Left lung (tissue), 14 donors: ENCODE results near the gene COQ4. TPM values are rescaled to one million over a fixed set of nuclear protein-coding genes. Genes with fewer than 3 reads are reported as not detected.

Experiments used
- ATAC-seq: fragments of 200-7000 bp; cut with Tn5 transposase; one replicate; pipeline ENCODE4 v1.9.1; 2020; ENCODE audit warnings: moderate library complexity
- DNase-seq, 4 donors: peaks; one replicate each; pipeline ENCODE4 v3.0.0-alpha.2; 2013 to 2020
- H3K27ac ChIP-seq, 2 donors: fragments of 200-600 bp; sonication (generic) in 1 of 2; one replicate each; pipeline versions ENCODE4 v1.5.0 to v1.8.0; 2020 to 2021
- H3K27me3 ChIP-seq, 2 donors: fragments of 200-600 bp; sonication (generic) in 1 of 2; one replicate each; pipeline versions ENCODE4 v1.5.0 to v1.8.0; 2020 to 2021
- H3K36me3 ChIP-seq, 2 donors: fragments of 200-600 bp; sonication (generic) in 1 of 2; one replicate each; pipeline versions ENCODE4 v1.5.0 to v1.8.0; 2020 to 2021
- H3K4me1 ChIP-seq, 2 donors: fragments of 200-600 bp; one replicate each; pipeline ENCODE4 v1.8.0; 2021
- H3K4me3 ChIP-seq, 2 donors: fragments of 200-600 bp; sonication (generic) in 1 of 2; one replicate each; pipeline versions ENCODE4 v1.5.0 to v1.8.0; 2020 to 2021; ENCODE audit warnings: mild to moderate bottlenecking in 1 of 2
- H3K9me3 ChIP-seq, 2 donors: fragments of 200-600 bp; sonication (generic) in 1 of 2; one replicate each; pipeline versions ENCODE4 v1.5.0 to v1.8.0; 2020 to 2021
- intact Hi-C, 2 donors: fragments of 100-400 bp; cut with DNase I; formaldehyde crosslinking; loops; one replicate each; pipeline versions ENCODE4 v1.11.2 to v1.14.2; 2022
- long read RNA-seq, 12 donors: library from polyadenylated mRNA in 2 of 12; unstranded in 2 of 12; transcript quantifications; one replicate each; pipeline ENCODE4 v2.0.0 and lab custom pipeline, GENCODE V29; 2019 to 2026
- polyA plus RNA-seq, 6 donors: library from polyadenylated mRNA; unstranded; fragments of 120-200 nt; gene quantifications; one replicate each; pipeline ENCODE4 v1.2.1, GENCODE V29; 2013; ENCODE audit not compliant: insufficient read length in 6 of 6
- total RNA-seq, 2 donors: library from RNA; stranded (reverse); fragmentation: NEBNext Ultra II Directional; extraction: Animal tissue kit (Norgen Biotek cat#: 25700); gene quantifications; one replicate each; pipeline ENCODE4 v1.2.1, GENCODE V29; 2021
- TF ChIP-seq, protein P1 (sequence below), 2 donors: fragments of 200-600 bp; sonication (generic) in 1 of 2; IDR thresholded peaks; one replicate each; pipeline versions ENCODE4 v1.5.0 to v1.8.0; 2021; ENCODE audit warnings: antibody characterized with exemption in 2 of 2
- donor health status: DM: no; HTN: yes; CAD: no.
- donor health status: DM: no; HTN: no; CAD: no.

The COQ4 gene
- 10 to 100 TPM; 35.5 to 36.2 TPM for total RNA-seq
- 10 to 100 TPM; 50.6 to 77.1 (median 65.7) TPM for polyA plus RNA-seq
- long read RNA-seq, donor 1, transcript COQ4-205 (2 exons, 956 nt) = minor isoform, 5 of 41 reads
- long read RNA-seq, donor 1, transcript COQ4-203 (2 exons, 3,127 nt) = minor isoform, 7 of 41 reads
- long read RNA-seq, donor 1, transcript COQ4-201 (7 exons, 1,548 nt) = major isoform, 15 of 41 reads
- long read RNA-seq, donor 1, partial matches to known transcripts = 0 of 41 reads
- long read RNA-seq, donor 1, other reads (novel, unspliced or antisense) = 11 of 41 reads
- long read RNA-seq, donor 2, transcript COQ4-203 (2 exons, 3,127 nt) = minor isoform, 7 of 70 reads
- long read RNA-seq, donor 2, transcript COQ4-201 (7 exons, 1,548 nt) = major isoform, 11 of 70 reads
- long read RNA-seq, donor 2, partial matches to known transcripts = 38 of 70 reads
- long read RNA-seq, donor 2, other reads (novel, unspliced or antisense) = 8 of 70 reads
- long read RNA-seq, donor 3, transcript COQ4-201 (7 exons, 1,548 nt) = major isoform, 16 of 47 reads
- long read RNA-seq, donor 3, partial matches to known transcripts = 26 of 47 reads
- long read RNA-seq, donor 3, other reads (novel, unspliced or antisense) = 0 of 47 reads
- long read RNA-seq, donor 4, transcript COQ4-201 (7 exons, 1,548 nt) = major isoform, 25 of 39 reads
- long read RNA-seq, donor 4, partial matches to known transcripts = 5 of 39 reads
- long read RNA-seq, donor 4, other reads (novel, unspliced or antisense) = 4 of 39 reads
- long read RNA-seq, donor 5, transcript COQ4-201 (7 exons, 1,548 nt) = major isoform, 8 of 26 reads
- long read RNA-seq, donor 5, partial matches to known transcripts = 0 of 26 reads
- long read RNA-seq, donor 5, other reads (novel, unspliced or antisense) = 7 of 26 reads
- long read RNA-seq, donor 6, transcript COQ4-201 (7 exons, 1,548 nt) = major isoform, 13 of 27 reads
- long read RNA-seq, donor 6, partial matches to known transcripts = 0 of 27 reads
- long read RNA-seq, donor 6, other reads (novel, unspliced or antisense) = 6 of 27 reads
- long read RNA-seq, donor 7, transcript COQ4-201 (7 exons, 1,548 nt) = minor isoform, 10 of 22 reads
- long read RNA-seq, donor 7, transcript COQ4-203 (2 exons, 3,127 nt) = major isoform, 11 of 22 reads
- long read RNA-seq, donor 7, partial matches to known transcripts = 0 of 22 reads
- long read RNA-seq, donor 7, other reads (novel, unspliced or antisense) = 0 of 22 reads
- long read RNA-seq, donor 8, transcript COQ4-203 (2 exons, 3,127 nt) = major isoform, 13 of 81 reads
- long read RNA-seq, donor 8, transcript COQ4-201 (7 exons, 1,548 nt) = minor isoform, 8 of 81 reads
- long read RNA-seq, donor 8, partial matches to known transcripts = 47 of 81 reads
- long read RNA-seq, donor 8, other reads (novel, unspliced or antisense) = 10 of 81 reads
- long read RNA-seq, donor 9 = 0 reads
- long read RNA-seq, donor 10, transcript COQ4-201 (7 exons, 1,548 nt) = major isoform, 50 of 61 reads
- long read RNA-seq, donor 10, partial matches to known transcripts = 4 of 61 reads
- long read RNA-seq, donor 10, other reads (novel, unspliced or antisense) = 4 of 61 reads
- long read RNA-seq, donor 11, transcript COQ4-204 (3 exons, 781 nt) = minor isoform, 7 of 77 reads
- long read RNA-seq, donor 11, transcript COQ4-203 (2 exons, 3,127 nt) = minor isoform, 6 of 77 reads
- long read RNA-seq, donor 11, transcript COQ4-205 (2 exons, 956 nt) = major isoform, 17 of 77 reads
- long read RNA-seq, donor 11, partial matches to known transcripts = 43 of 77 reads
- long read RNA-seq, donor 11, other reads (novel, unspliced or antisense) = 0 of 77 reads
- long read RNA-seq, donor 12, transcript COQ4-203 (2 exons, 3,127 nt) = minor isoform, 5 of 20 reads
- long read RNA-seq, donor 12, transcript COQ4-201 (7 exons, 1,548 nt) = major isoform, 9 of 20 reads
- long read RNA-seq, donor 12, partial matches to known transcripts = 0 of 20 reads
- long read RNA-seq, donor 12, other reads (novel, unspliced or antisense) = 0 of 20 reads

DNA sequence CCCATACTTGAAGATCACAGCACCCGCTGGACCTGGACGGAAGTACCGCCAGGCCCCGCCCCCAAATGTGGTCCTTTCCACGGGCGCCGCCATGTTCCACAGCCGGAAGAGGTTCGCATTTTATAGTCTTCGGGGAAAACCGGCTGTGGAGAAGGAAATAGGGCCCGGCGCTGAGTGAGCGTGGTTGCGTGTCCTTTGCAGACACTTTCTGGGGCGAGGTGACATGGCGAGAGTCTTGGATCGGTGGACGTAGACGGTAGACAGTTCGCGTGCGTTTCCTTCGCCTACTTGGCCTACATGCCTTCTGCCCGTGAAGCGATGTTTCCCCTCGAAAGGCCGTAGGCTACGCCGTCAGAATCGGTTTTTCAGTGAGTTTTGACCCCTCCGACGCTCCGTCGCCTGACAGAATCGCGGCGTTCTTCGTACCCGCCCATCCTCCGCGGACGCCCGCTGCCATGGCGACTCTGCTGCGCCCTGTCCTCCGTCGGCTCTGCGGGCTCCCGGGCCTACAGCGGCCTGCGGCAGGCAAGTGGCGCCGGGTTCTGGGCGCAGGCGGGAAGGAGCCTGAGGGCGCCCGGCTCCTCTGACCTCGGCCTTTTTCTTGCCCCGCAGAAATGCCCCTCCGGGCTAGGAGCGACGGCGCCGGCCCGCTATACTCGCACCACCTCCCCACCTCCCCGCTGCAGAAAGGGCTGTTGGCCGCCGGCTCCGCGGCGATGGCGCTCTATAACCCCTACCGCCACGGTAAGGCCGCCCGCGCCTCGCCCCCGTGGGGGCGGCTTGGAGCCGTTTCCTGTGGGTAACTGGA, at the start of gene COQ4, which contains the start of gene TRUB2:
Gene COQ4, plus strand, starts transcription at position 436 of the 808 bp plus-strand sequence. Its CDS starts 20 bp downstream, at position 456.
Gene TRUB2, minus strand, starts transcription at position 44 of the 808 bp plus-strand sequence. Its CDS starts 39 bp downstream, at position 5.
- peaks cover 0 to 49% of the 10 kb centered on the region in 2 donors for H3K36me3 ChIP-seq
- peaks cover 18 to 30% of the 10 kb centered on the region in 2 donors for H3K4me1 ChIP-seq
- H3K9me3 ChIP-seq = no peaks in the 10 kb centered on the region
- intact Hi-C loops = no loop called here
- no peaks in the 10 kb centered on the region for H3K27me3 ChIP-seq
- peak within 1 kb of the TSS; percentile 98 to 100 for H3K4me3 ChIP-seq
- DNase-seq (peak; percentile 93 to 98 (median 96)), ATAC-seq (peak; percentile 98)
- TF ChIP-seq, protein P1, sequence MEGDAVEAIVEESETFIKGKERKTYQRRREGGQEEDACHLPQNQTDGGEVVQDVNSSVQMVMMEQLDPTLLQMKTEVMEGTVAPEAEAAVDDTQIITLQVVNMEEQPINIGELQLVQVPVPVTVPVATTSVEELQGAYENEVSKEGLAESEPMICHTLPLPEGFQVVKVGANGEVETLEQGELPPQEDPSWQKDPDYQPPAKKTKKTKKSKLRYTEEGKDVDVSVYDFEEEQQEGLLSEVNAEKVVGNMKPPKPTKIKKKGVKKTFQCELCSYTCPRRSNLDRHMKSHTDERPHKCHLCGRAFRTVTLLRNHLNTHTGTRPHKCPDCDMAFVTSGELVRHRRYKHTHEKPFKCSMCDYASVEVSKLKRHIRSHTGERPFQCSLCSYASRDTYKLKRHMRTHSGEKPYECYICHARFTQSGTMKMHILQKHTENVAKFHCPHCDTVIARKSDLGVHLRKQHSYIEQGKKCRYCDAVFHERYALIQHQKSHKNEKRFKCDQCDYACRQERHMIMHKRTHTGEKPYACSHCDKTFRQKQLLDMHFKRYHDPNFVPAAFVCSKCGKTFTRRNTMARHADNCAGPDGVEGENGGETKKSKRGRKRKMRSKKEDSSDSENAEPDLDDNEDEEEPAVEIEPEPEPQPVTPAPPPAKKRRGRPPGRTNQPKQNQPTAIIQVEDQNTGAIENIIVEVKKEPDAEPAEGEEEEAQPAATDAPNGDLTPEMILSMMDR (IDR thresholded peaks at IDR 0.05) = no peak
- peak within 1 kb of the TSS; percentile 90 to 95 for H3K27ac ChIP-seq

DNA sequence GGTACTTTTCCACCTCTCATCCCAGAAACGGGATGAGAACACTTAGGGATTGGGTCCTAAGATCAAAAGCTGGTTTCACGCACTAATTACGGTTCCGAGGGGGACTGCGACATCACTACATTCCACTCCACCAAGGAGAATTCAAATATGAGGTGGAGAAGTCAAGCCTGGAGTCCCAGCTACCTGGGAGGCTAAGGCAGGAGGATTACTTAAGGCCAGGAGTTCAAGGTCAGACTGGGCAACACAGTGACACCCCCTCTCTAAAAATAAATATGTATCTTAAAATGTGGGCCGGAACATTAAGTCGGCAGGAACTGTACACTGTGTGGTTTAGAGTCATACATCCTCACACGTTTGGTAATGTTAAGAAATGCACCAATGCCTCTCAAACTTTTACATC, 48.4 kb upstream of the COQ4 start:
- DNase-seq (no peak), ATAC-seq (no peak)
- peaks cover 12 to 30% of the 10 kb centered on the region in 2 donors for H3K4me1 ChIP-seq
- no peak overlapping the region for H3K27ac ChIP-seq
- H3K4me3 ChIP-seq = peak overlapping the region; percentile 96 to 97
- no peaks in the 10 kb centered on the region for H3K9me3 ChIP-seq
- no peaks in the 10 kb centered on the region for H3K27me3 ChIP-seq
- H3K36me3 ChIP-seq = peaks cover 0 to 37% of the 10 kb centered on the region in 2 donors
- TF ChIP-seq, protein P1 (IDR thresholded peaks at IDR 0.05) = no peak
- intact Hi-C loops = no loop called here

DNA sequence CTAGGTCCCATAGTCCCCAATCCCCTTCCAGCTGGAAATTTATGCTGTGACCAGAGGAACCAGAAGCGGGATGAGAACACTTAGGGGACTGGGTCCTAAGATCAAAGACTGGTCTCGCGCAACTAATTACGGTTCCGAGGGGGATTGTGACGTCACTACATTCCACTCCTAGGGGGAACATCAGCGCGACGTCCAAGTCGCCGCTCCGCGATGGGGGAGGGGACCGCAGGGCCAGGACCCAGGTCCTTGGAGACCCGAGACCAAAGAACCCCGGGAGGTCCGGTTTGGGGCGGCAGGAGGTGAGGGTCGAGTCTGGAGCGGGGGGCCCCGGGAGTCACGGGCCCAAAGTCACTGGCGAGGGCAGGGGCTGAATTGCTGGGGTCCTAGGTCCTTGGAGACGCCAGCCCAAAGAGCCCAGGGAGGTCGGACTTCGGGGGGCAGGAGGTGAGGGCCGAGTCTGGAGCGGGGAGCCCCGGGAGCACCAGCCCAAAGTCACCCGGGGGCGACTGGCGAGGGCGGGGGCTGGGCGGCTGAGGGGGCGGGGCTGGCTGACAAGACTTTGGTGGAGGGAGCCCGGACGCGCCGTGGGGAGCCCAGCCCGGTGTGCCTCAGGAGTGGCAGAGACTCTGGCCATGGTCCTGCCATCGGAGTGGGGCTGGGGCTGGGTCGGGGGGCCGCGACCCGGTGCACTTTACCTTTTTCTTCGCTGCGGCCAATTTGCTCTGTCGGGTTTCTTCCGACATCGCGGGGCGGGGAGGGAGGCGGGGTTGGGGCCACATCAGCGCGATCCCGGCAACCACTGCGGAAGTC, 47.2 kb upstream of the COQ4 start, which contains the start of gene GOLGA2:
Gene GOLGA2, minus strand, starts transcription at position 810 of the 810 bp plus-strand sequence. Its CDS starts 31 bp downstream, at position 779.
- no peaks in the 10 kb centered on the region for H3K9me3 ChIP-seq
- peak in 2 of 4 donors; percentile 44 to 74 for DNase-seq
- H3K4me1 ChIP-seq = peaks cover 12 to 40% of the 10 kb centered on the region in 2 donors
- peaks cover 0 to 31% of the 10 kb centered on the region in 2 donors for H3K36me3 ChIP-seq
- H3K4me3 ChIP-seq = peak within 1 kb of the TSS; percentile 96 to 97
- H3K27me3 ChIP-seq = no peaks in the 10 kb centered on the region
- TF ChIP-seq, protein P1 (IDR thresholded peaks at IDR 0.05) = no peak
- peak within 1 kb of the TSS; percentile 81 to 86 for H3K27ac ChIP-seq
- peak; percentile 69 for ATAC-seq
- intact Hi-C loops = no loop called here
